ENCODE measurements around the gene POPDC3. TPM values are rescaled to one million over a fixed set of nuclear protein-coding genes. Genes with fewer than 3 reads are reported as not detected.

The POPDC3 gene
- polyA plus RNA-seq, 3 donors: not detected

DNA sequence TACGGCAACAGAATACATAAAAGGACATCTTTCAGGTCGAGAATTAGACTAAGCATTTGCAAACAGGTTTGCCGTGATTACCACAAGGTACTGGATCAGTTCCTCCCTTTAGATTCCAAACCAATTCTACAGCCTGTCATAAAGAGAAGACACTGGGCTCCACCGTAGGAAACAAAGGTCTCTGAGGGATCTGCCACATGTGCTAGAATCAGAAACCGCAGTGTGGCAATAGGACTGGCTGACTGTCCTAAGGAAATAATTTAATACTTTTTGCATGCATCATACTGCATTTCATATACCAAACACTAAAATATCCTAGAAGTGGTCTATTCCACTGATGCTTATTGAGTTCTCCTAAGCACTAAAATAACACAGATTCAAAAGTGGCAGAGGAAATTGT is 59.2 kb downstream of the POPDC3 start:
- Histone ChIP-seq H3K4me2 (replicated peaks; ENCODE audit: extremely low read depth, low read length, poor library complexity, severe bottlenecking) (no peak overlapping the region), H4K20me1 (ENCODE audit: insufficient read depth, low read length) (no peaks in the 10 kb centered on the region), H2AFZ (ENCODE audit: insufficient read depth, low read depth, low read length, poor library complexity, severe bottlenecking) (no peak overlapping the region), H3K4me3 (replicated peaks in 1 of 3; ENCODE audit: low read depth in 2 of 3, low read length in 3 of 3) (no peak overlapping the region), H3K9ac (ENCODE audit: insufficient read depth, low read length, poor library complexity, severe bottlenecking) (no peak overlapping the region), H3K79me2 (ENCODE audit: insufficient read depth, low read length) (no peaks in the 10 kb centered on the region), H3K4me1 (ENCODE audit: control insufficient read depth in 1 of 2, insufficient read depth in 2 of 2, low read length in 2 of 2) (no peaks in the 10 kb centered on the region), H3K27me3 (ENCODE audit: control insufficient read depth in 2 of 2, insufficient read depth in 2 of 2, low read length in 2 of 2) (peaks cover 2 to 5% of the 10 kb centered on the region in 2 donors), H3K27ac (ENCODE audit: low read depth in 1 of 2, low read length in 2 of 2) (no peak overlapping the region), H3K9me3 (replicated peaks in 1 of 2; ENCODE audit: control insufficient read depth in 1 of 2, insufficient read depth in 1 of 2, low read length in 2 of 2) (no peaks in the 10 kb centered on the region), H3K36me3 (replicated peaks in 1 of 2; ENCODE audit: control insufficient read depth in 1 of 2, insufficient read depth in 2 of 2, low read length in 2 of 2) (no peaks in the 10 kb centered on the region)
- intact Hi-C loops (cut with micrococcal nuclease): no loop called here
- Mint-ChIP-seq H3K36me3 (no peaks in the 10 kb centered on the region), H3K4me3 (no peak overlapping the region), H3K27me3 (ENCODE audit: low read depth in 3 of 3) (peaks cover 4 to 18% (median 9%) of the 10 kb centered on the region in 3 donors), H3K4me1 (no peaks in the 10 kb centered on the region), H3K9me3 (no peaks in the 10 kb centered on the region), H3K27ac (no peak overlapping the region)
- no peak for TF ChIP-seq CTCF (IDR thresholded peaks at IDR 0.05)
- 93% methylated on average over 2 of the region's 5 CpGs for WGBS (ENCODE audit: insufficient coverage)
- DNase-seq: no peak

DNA sequence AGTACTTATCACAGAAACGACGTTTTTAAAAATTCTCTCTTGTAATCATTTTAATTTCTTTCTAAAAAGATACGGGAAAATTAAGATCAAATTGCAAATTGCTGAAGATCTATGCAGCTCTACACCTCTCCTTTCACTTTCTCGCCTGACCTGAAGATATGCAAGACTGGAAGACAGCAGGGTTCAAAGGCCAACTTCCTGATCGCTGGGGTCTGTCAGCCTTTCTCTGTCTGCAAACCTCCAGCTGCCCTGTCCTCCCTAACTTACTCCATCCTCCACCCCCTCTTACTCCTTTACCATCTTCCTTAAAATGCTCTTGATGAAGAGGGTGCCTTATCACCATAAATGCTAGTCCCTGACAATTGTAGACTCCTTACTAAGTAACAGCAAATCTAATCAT is 63.7 kb downstream of the POPDC3 start:
- no peak for DNase-seq

More for the DNA sequence above, 63.7 kb downstream of the POPDC3 start:
- Histone ChIP-seq H3K4me3 (replicated peaks in 1 of 3; ENCODE audit: low read depth in 2 of 3, low read length in 3 of 3) (no peak overlapping the region), H3K4me1 (ENCODE audit: control insufficient read depth in 1 of 2, insufficient read depth in 2 of 2, low read length in 2 of 2) (no peaks in the 10 kb centered on the region), H3K36me3 (replicated peaks in 1 of 2; ENCODE audit: control insufficient read depth in 1 of 2, insufficient read depth in 2 of 2, low read length in 2 of 2) (no peaks in the 10 kb centered on the region), H3K79me2 (ENCODE audit: insufficient read depth, low read length) (no peaks in the 10 kb centered on the region), H2AFZ (ENCODE audit: insufficient read depth, low read depth, low read length, poor library complexity, severe bottlenecking) (no peak overlapping the region), H3K27ac (ENCODE audit: low read depth in 1 of 2, low read length in 2 of 2) (no peak overlapping the region), H3K9me3 (replicated peaks in 1 of 2; ENCODE audit: control insufficient read depth in 1 of 2, insufficient read depth in 1 of 2, low read length in 2 of 2) (no peaks in the 10 kb centered on the region), H3K4me2 (replicated peaks; ENCODE audit: extremely low read depth, low read length, poor library complexity, severe bottlenecking) (no peak overlapping the region), H4K20me1 (ENCODE audit: insufficient read depth, low read length) (no peaks in the 10 kb centered on the region), H3K9ac (ENCODE audit: insufficient read depth, low read length, poor library complexity, severe bottlenecking) (no peak overlapping the region), H3K27me3 (ENCODE audit: control insufficient read depth in 2 of 2, insufficient read depth in 2 of 2, low read length in 2 of 2) (peaks cover 0 to 2% of the 10 kb centered on the region in 2 donors)
- Mint-ChIP-seq H3K4me1 (no peaks in the 10 kb centered on the region), H3K36me3 (no peaks in the 10 kb centered on the region), H3K4me3 (no peak overlapping the region), H3K27me3 (ENCODE audit: low read depth in 3 of 3) (peaks cover 6 to 9% (median 7%) of the 10 kb centered on the region in 3 donors), H3K9me3 (peaks cover 0 to 2% (median 0%) of the 10 kb centered on the region in 7 donors), H3K27ac (no peak overlapping the region)
- 80% methylated on average over 2 of the region's 5 CpGs for WGBS (ENCODE audit: insufficient coverage)
- intact Hi-C loops (cut with micrococcal nuclease): no loop called here
- no peak for TF ChIP-seq CTCF (IDR thresholded peaks at IDR 0.05)
